Fibroblast of lung (primary cell): ENCODE data around the gene BCAS1. TPM values are rescaled to one million over a fixed set of nuclear protein-coding genes. Genes with fewer than 3 reads are reported as not detected.

Experiments used
- DNase-seq, 2 donors: peaks; one replicate each; pipeline versions ENCODE4 v3.0.0 to v3.0.0-alpha.2; 2010; ENCODE audit warnings: low read depth in 2 of 2
- H2AFZ ChIP-seq: 2 replicates; pipeline ENCODE4 v1.5.1; 2012; ENCODE audit warnings: low read length, control low read depth, inconsistent platforms
- H3K27ac ChIP-seq: 2 replicates; pipeline ENCODE4 v1.5.1; 2011; ENCODE audit warnings: low read length, control low read depth; ENCODE audit not compliant: insufficient read depth
- H3K27me3 ChIP-seq: 2 replicates; pipeline ENCODE4 v1.5.1; 2011; ENCODE audit warnings: mild to moderate bottlenecking, low read length; ENCODE audit not compliant: control insufficient read depth, insufficient read depth
- H3K36me3 ChIP-seq: 2 replicates; pipeline ENCODE4 v1.5.1; 2011; ENCODE audit warnings: low read length; ENCODE audit not compliant: control insufficient read depth, insufficient read depth
- H3K4me1 ChIP-seq: 2 replicates; pipeline ENCODE4 v1.5.1; 2011; ENCODE audit warnings: low read length; ENCODE audit not compliant: control insufficient read depth, insufficient read depth; ENCODE audit errors: extremely low read depth
- H3K4me2 ChIP-seq: 2 replicates; pipeline ENCODE4 v1.5.1; 2011; ENCODE audit warnings: low read length, control low read depth; ENCODE audit not compliant: insufficient read depth; ENCODE audit errors: extremely low read depth
- H3K4me3 ChIP-seq, 4 experiments: fragments of 200-600 bp in 1 of 4; sonication (generic) in 1 of 4; replicated peaks in 1 of 4; 2 replicates each; pipeline ENCODE4 v1.5.1; 2011 to 2016; ENCODE audit warnings: low read length in 4 of 4, low read depth in 3 of 4, mild to moderate bottlenecking in 3 of 4, control low read depth in 2 of 4, inconsistent platforms in 1 of 4, mixed read lengths in 1 of 4; ENCODE audit not compliant: insufficient read depth in 1 of 4; ENCODE audit errors: control extremely low read depth in 1 of 4
- H3K79me2 ChIP-seq: 2 replicates; pipeline ENCODE4 v1.5.1; 2012; ENCODE audit warnings: mild to moderate bottlenecking, low read length, inconsistent platforms; ENCODE audit not compliant: control insufficient read depth, insufficient read depth
- H3K9ac ChIP-seq: 2 replicates; pipeline ENCODE4 v1.5.1; 2011; ENCODE audit warnings: mild to moderate bottlenecking, low read length, control low read depth; ENCODE audit not compliant: insufficient read depth
- H3K9me3 ChIP-seq: 2 replicates; pipeline ENCODE4 v1.5.1; 2012; ENCODE audit warnings: low read depth, low read length; ENCODE audit not compliant: control insufficient read depth, insufficient read depth
- H4K20me1 ChIP-seq: 2 replicates; pipeline ENCODE4 v1.5.1; 2011; ENCODE audit warnings: low read length; ENCODE audit not compliant: control insufficient read depth, insufficient read depth; ENCODE audit errors: extremely low read depth
- EZH2 ChIP-seq: IDR thresholded peaks from 2 replicates; pipeline ENCODE4 v1.5.1; 2012; ENCODE audit warnings: low read length, control low read depth, mild to moderate bottlenecking; ENCODE audit errors: missing control alignments
- polyA plus RNA-seq, 2 donors: library from polyadenylated mRNA; depleted of rRNA in 1 of 2; stranded (reverse) in 1 of 2; unstranded in 1 of 2; fragments of >200 nt; gene quantifications; 2 replicates each; pipeline ENCODE4 v1.2.1, GENCODE V29; 2011 to 2012; ENCODE audit warnings: missing spikeins in 1 of 2
- total RNA-seq: library from RNA; depleted of rRNA; stranded (reverse); fragments of >200 nt; gene quantifications from 2 replicates; pipeline ENCODE4 v1.2.1, GENCODE V29; 2014
- TF ChIP-seq, protein P1 (sequence below), 2 donors: IDR thresholded peaks in 1 of 2; conservative IDR thresholded peaks in 1 of 2; 1 replicate in 1 of 2; 2 replicates in 1 of 2; pipeline ENCODE4 v1.5.1; 2011 to 2012; ENCODE audit warnings: low read length in 2 of 2, control low read depth in 1 of 2, inconsistent platforms in 1 of 2, low read depth in 1 of 2, mild to moderate bottlenecking in 1 of 2

Gene BCAS1
- total and polyA plus RNA-seq, 2 donors (not counting 1 experiment from before 2014, with no cell fraction given), result 0.17 TPM; not detected in 1

DNA sequence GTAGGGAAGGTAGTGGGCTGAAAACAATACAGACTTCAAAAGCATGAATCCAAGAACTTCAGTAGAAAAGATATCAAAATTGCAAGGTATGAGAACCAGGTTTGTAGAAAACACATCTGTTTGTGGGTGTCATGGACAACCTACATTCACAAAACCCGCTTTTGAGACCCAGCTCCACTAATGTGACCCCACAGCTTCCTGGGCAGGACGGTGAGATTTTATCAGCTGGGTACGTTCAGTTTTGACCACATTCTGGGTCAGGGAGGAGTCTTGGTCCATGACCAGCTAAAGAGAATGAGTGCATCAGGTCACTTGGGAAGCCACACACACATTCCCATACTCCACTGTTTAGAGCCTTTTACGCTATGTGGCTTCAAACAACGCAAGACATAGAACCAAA, 77.1 kb downstream of the BCAS1 start:
- no peaks in the 10 kb centered on the region for H3K27me3 ChIP-seq
- H3K4me1 ChIP-seq, result no peaks in the 10 kb centered on the region
- DNase-seq, result no peak
- H3K9ac ChIP-seq, result no peak overlapping the region
- H3K9me3 ChIP-seq, result no peaks in the 10 kb centered on the region
- no peaks in the 10 kb centered on the region for H3K79me2 ChIP-seq
- no peaks in the 10 kb centered on the region for H3K36me3 ChIP-seq
- no peak for TF ChIP-seq EZH2
- TF ChIP-seq, protein P1, sequence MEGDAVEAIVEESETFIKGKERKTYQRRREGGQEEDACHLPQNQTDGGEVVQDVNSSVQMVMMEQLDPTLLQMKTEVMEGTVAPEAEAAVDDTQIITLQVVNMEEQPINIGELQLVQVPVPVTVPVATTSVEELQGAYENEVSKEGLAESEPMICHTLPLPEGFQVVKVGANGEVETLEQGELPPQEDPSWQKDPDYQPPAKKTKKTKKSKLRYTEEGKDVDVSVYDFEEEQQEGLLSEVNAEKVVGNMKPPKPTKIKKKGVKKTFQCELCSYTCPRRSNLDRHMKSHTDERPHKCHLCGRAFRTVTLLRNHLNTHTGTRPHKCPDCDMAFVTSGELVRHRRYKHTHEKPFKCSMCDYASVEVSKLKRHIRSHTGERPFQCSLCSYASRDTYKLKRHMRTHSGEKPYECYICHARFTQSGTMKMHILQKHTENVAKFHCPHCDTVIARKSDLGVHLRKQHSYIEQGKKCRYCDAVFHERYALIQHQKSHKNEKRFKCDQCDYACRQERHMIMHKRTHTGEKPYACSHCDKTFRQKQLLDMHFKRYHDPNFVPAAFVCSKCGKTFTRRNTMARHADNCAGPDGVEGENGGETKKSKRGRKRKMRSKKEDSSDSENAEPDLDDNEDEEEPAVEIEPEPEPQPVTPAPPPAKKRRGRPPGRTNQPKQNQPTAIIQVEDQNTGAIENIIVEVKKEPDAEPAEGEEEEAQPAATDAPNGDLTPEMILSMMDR (conservative IDR thresholded peaks at IDR 0.05 in 1 of 2, IDR thresholded peaks at IDR 0.05 in 1 of 2; ENCODE audit: low read depth in 1 of 2, low read length in 2 of 2), result no peak
- no peaks in the 10 kb centered on the region for H4K20me1 ChIP-seq
- no peak overlapping the region for H3K27ac ChIP-seq
- no peak overlapping the region for H3K4me2 ChIP-seq
- H2AFZ ChIP-seq, result no peak overlapping the region
- no peak overlapping the region for H3K4me3 ChIP-seq

- Histone ChIP-seq H3K27ac (no peak overlapping the region), H3K36me3 (no peaks in the 10 kb centered on the region), H3K27me3 (no peaks in the 10 kb centered on the region), H3K4me3 (no peak overlapping the region), H3K4me2 (no peak overlapping the region), H3K9ac (no peak overlapping the region), H4K20me1 (no peaks in the 10 kb centered on the region), H3K9me3 (no peaks in the 10 kb centered on the region), H3K79me2 (no peaks in the 10 kb centered on the region), H3K4me1 (no peaks in the 10 kb centered on the region), H2AFZ (no peak overlapping the region)
- DNase-seq, result no peak
- no peak for TF ChIP-seq EZH2
- TF ChIP-seq, protein P1 (conservative IDR thresholded peaks at IDR 0.05 in 1 of 2, IDR thresholded peaks at IDR 0.05 in 1 of 2; ENCODE audit: low read depth in 1 of 2, low read length in 2 of 2), result no peak
Observed at GRCh38 chr20:53990768-53991450, 79.5 kb downstream of the BCAS1 start.

DNA sequence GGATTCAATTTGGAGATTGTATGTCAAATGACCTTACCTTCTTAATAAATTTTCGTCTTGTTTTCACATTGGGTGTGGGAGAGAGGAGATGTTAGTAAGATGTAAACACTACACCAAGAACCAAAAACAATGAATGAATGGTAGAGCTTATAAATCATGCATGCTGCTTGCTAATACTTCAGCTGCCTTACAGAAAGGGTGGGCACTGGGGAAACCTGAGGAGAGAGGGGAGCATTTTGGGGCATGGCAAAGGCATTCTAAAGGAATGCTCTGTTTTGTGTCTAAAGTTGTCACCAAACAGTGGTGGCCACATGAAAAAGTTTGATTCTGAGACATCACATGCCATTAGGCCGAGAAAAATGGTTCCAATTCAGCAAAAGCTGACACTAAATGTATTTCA, 80.4 kb downstream of the BCAS1 start:
- H3K9ac ChIP-seq, result no peak overlapping the region
- H3K4me2 ChIP-seq, result no peak overlapping the region
- no peak overlapping the region for H3K4me3 ChIP-seq
- no peak overlapping the region for H3K27ac ChIP-seq
- no peaks in the 10 kb centered on the region for H3K4me1 ChIP-seq
- no peaks in the 10 kb centered on the region for H3K36me3 ChIP-seq
- H4K20me1 ChIP-seq, result no peaks in the 10 kb centered on the region
- no peaks in the 10 kb centered on the region for H3K27me3 ChIP-seq
- TF ChIP-seq, protein P1 (conservative IDR thresholded peaks at IDR 0.05 in 1 of 2, IDR thresholded peaks at IDR 0.05 in 1 of 2; ENCODE audit: low read depth in 1 of 2, low read length in 2 of 2), result no peak
- no peak for TF ChIP-seq EZH2
- no peaks in the 10 kb centered on the region for H3K9me3 ChIP-seq
- DNase-seq, result no peak
- no peaks in the 10 kb centered on the region for H3K79me2 ChIP-seq
- H2AFZ ChIP-seq, result no peak overlapping the region
